Measurements from ENCODE around the gene PIK3C2G.
"Not testable (repeated sequence)": the region's sequence is repeated elsewhere in the genome, so short reads cannot be mapped to it uniquely, and the experiment has no call there.

Gene PIK3C2G

GRCh38 chr12:18242380-18243089 lies 18.8 kb upstream of the PIK3C2G start:
- Histone ChIP-seq H2AK5ac (ENCODE audit: low read length) (no peak overlapping the region), H3K9ac (ENCODE audit: low read length) (no peak overlapping the region), H3K56ac (ENCODE audit: low read length) (no peak overlapping the region), H2BK15ac (replicated peaks; ENCODE audit: low read depth) (peak overlapping the region; percentile 57), H2BK120ac (ENCODE audit: low read depth, low read length) (no peak overlapping the region), H3K36me3 (ENCODE audit: control insufficient read depth, insufficient read depth, low read length) (no peaks in the 10 kb centered on the region), H3K27ac (ENCODE audit: low read depth, low read length) (no peak overlapping the region), H3K4me3 (ENCODE audit: low read length) (no peak overlapping the region), H3K4ac (ENCODE audit: low read depth, low read length) (no peak overlapping the region), H2BK5ac (ENCODE audit: low read length) (no peak overlapping the region), H3K27me3 (ENCODE audit: insufficient read depth, low read length, poor library complexity) (no peaks in the 10 kb centered on the region), H3K4me1 (ENCODE audit: control insufficient read depth, low read depth, low read length) (no peaks in the 10 kb centered on the region), H3K4me2 (ENCODE audit: low read length) (no peak overlapping the region), H3K23ac (ENCODE audit: low read length) (no peak overlapping the region), H3K79me2 (ENCODE audit: control insufficient read depth, insufficient read depth, low read length) (no peaks in the 10 kb centered on the region), H4K8ac (ENCODE audit: low read depth, low read length) (no peak overlapping the region), H3K18ac (ENCODE audit: low read length) (no peak overlapping the region), H3K79me1 (ENCODE audit: low read length) (no peaks in the 10 kb centered on the region), H4K5ac (ENCODE audit: low read length) (no peak overlapping the region)
- WGBS (ENCODE audit: extremely low coverage, insufficient coverage, low lambda C conversion rate) = 100% methylated on average over 1 of the region's 7 CpGs
- DNase-seq = peak; percentile 50

GRCh38 chr12:18243238-18243637 lies 18.1 kb upstream of the PIK3C2G start:
- H2BK15ac ChIP-seq (replicated peaks; ENCODE audit: low read depth) = no peak overlapping the region
- H2AK5ac ChIP-seq (ENCODE audit: low read length) = no peak overlapping the region
- no peak overlapping the region for H3K4me2 ChIP-seq (ENCODE audit: low read length)
- H3K23ac ChIP-seq (ENCODE audit: low read length) = no peak overlapping the region
- H2BK5ac ChIP-seq (ENCODE audit: low read length) = no peak overlapping the region
- no peak overlapping the region for H3K4me3 ChIP-seq (ENCODE audit: low read length)
- no peaks in the 10 kb centered on the region for H3K79me1 ChIP-seq (ENCODE audit: low read length)
- no peak overlapping the region for H4K8ac ChIP-seq (ENCODE audit: low read depth, low read length)
- no peak overlapping the region for H4K5ac ChIP-seq (ENCODE audit: low read length)
- no peak for DNase-seq
- no peak overlapping the region for H2BK120ac ChIP-seq (ENCODE audit: low read depth, low read length)
- H3K36me3 ChIP-seq (ENCODE audit: control insufficient read depth, insufficient read depth, low read length) = no peaks in the 10 kb centered on the region
- no peak overlapping the region for H3K9ac ChIP-seq (ENCODE audit: low read length)
- H3K18ac ChIP-seq (ENCODE audit: low read length) = no peak overlapping the region
- H3K4me1 ChIP-seq (ENCODE audit: control insufficient read depth, low read depth, low read length) = no peaks in the 10 kb centered on the region
- H3K56ac ChIP-seq (ENCODE audit: low read length) = no peak overlapping the region
- H3K27me3 ChIP-seq (ENCODE audit: insufficient read depth, low read length, poor library complexity) = no peaks in the 10 kb centered on the region
- no peak overlapping the region for H3K4ac ChIP-seq (ENCODE audit: low read depth, low read length)
- no peak overlapping the region for H3K27ac ChIP-seq (ENCODE audit: low read depth, low read length)
- no peaks in the 10 kb centered on the region for H3K79me2 ChIP-seq (ENCODE audit: control insufficient read depth, insufficient read depth, low read length)

- no peak overlapping the region for H3K56ac ChIP-seq (ENCODE audit: low read length)
- no peaks in the 10 kb centered on the region for H3K79me2 ChIP-seq (ENCODE audit: control insufficient read depth, insufficient read depth, low read length)
- H3K27ac ChIP-seq (ENCODE audit: low read depth, low read length) = no peak overlapping the region
- no peak overlapping the region for H3K4me3 ChIP-seq (ENCODE audit: low read length)
- no peak overlapping the region for H3K9ac ChIP-seq (ENCODE audit: low read length)
- peak; percentile 21 for DNase-seq
- no peak overlapping the region for H3K4ac ChIP-seq (ENCODE audit: low read depth, low read length)
- no peak overlapping the region for H2AK5ac ChIP-seq (ENCODE audit: low read length)
- no peak overlapping the region for H2BK15ac ChIP-seq (replicated peaks; ENCODE audit: low read depth)
- no CpG with 5 or more reads among the region's 1 CpG for WGBS (ENCODE audit: extremely low coverage, insufficient coverage, low lambda C conversion rate)
- no peaks in the 10 kb centered on the region for H3K27me3 ChIP-seq (ENCODE audit: insufficient read depth, low read length, poor library complexity)
- H2BK5ac ChIP-seq (ENCODE audit: low read length) = no peak overlapping the region
- H4K5ac ChIP-seq (ENCODE audit: low read length) = no peak overlapping the region
- no peak overlapping the region for H2BK120ac ChIP-seq (ENCODE audit: low read depth, low read length)
- H3K4me1 ChIP-seq (ENCODE audit: control insufficient read depth, low read depth, low read length) = no peaks in the 10 kb centered on the region
- no peak overlapping the region for H3K23ac ChIP-seq (ENCODE audit: low read length)
- no peaks in the 10 kb centered on the region for H3K36me3 ChIP-seq (ENCODE audit: control insufficient read depth, insufficient read depth, low read length)
- H3K4me2 ChIP-seq (ENCODE audit: low read length) = no peak overlapping the region
- no peaks in the 10 kb centered on the region for H3K79me1 ChIP-seq (ENCODE audit: low read length)
- no peak overlapping the region for H3K18ac ChIP-seq (ENCODE audit: low read length)
- no peak overlapping the region for H4K8ac ChIP-seq (ENCODE audit: low read depth, low read length)
Observed at GRCh38 chr12:18246066-18246465, 15.3 kb upstream of the PIK3C2G start.

GRCh38 chr12:18250313-18250916 lies 10.9 kb upstream of the PIK3C2G start:
- DNase-seq = peak; percentile 81
- no peak overlapping the region for H3K9ac ChIP-seq (ENCODE audit: low read length)
- H3K79me2 ChIP-seq (ENCODE audit: control insufficient read depth, insufficient read depth, low read length) = no peaks in the 10 kb centered on the region
- H3K18ac ChIP-seq (ENCODE audit: low read length) = no peak overlapping the region
- no peak overlapping the region for H3K27ac ChIP-seq (ENCODE audit: low read depth, low read length)
- H3K4me2 ChIP-seq (ENCODE audit: low read length) = no peak overlapping the region
- no peak overlapping the region for H4K8ac ChIP-seq (ENCODE audit: low read depth, low read length)
- no peak overlapping the region for H2BK5ac ChIP-seq (ENCODE audit: low read length)
- H3K4ac ChIP-seq (ENCODE audit: low read depth, low read length) = no peak overlapping the region
- no peak overlapping the region for H4K5ac ChIP-seq (ENCODE audit: low read length)
- no peak overlapping the region for H3K23ac ChIP-seq (ENCODE audit: low read length)
- WGBS (ENCODE audit: extremely low coverage, insufficient coverage, low lambda C conversion rate) = no CpG with 5 or more reads among the region's 6 CpGs
- no peak overlapping the region for H3K4me3 ChIP-seq (ENCODE audit: low read length)
- no peak overlapping the region for H2AK5ac ChIP-seq (ENCODE audit: low read length)
- no peak overlapping the region for H2BK120ac ChIP-seq (ENCODE audit: low read depth, low read length)
- H3K27me3 ChIP-seq (ENCODE audit: insufficient read depth, low read length, poor library complexity) = no peaks in the 10 kb centered on the region
- H3K36me3 ChIP-seq (ENCODE audit: control insufficient read depth, insufficient read depth, low read length) = no peaks in the 10 kb centered on the region
- no peaks in the 10 kb centered on the region for H3K4me1 ChIP-seq (ENCODE audit: control insufficient read depth, low read depth, low read length)
- no peak overlapping the region for H2BK15ac ChIP-seq (replicated peaks; ENCODE audit: low read depth)
- no peaks in the 10 kb centered on the region for H3K79me1 ChIP-seq (ENCODE audit: low read length)
- no peak overlapping the region for H3K56ac ChIP-seq (ENCODE audit: low read length)

DNA sequence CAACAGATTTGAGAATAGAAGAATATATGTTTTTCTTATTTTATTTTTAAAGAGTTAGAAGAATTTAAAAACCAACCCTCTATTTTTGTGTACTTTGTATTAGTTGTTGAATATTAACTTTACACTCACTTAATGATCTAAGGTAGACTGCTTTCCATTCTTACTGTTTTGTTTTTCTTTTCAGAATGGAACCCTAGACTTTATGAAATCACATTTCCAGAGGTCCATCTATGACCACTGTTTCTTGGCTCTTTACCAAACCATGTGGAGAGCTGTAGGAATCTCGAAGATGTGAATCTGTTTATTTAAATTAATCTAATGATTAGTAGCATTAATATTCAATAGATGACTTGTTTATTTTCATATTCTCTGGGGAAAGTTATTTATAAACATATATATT lies 7.2 kb upstream of the PIK3C2G start:
- Histone ChIP-seq H2BK5ac (ENCODE audit: low read length) (no peak overlapping the region), H2BK120ac (ENCODE audit: low read depth, low read length) (no peak overlapping the region), H3K4me2 (ENCODE audit: low read length) (no peak overlapping the region), H3K27me3 (ENCODE audit: insufficient read depth, low read length, poor library complexity) (no peaks in the 10 kb centered on the region), H4K8ac (ENCODE audit: low read depth, low read length) (no peak overlapping the region), H3K27ac (ENCODE audit: low read depth, low read length) (no peak overlapping the region), H2AK5ac (ENCODE audit: low read length) (no peak overlapping the region), H3K18ac (ENCODE audit: low read length) (no peak overlapping the region), H3K4ac (ENCODE audit: low read depth, low read length) (no peak overlapping the region), H3K4me3 (ENCODE audit: low read length) (no peak overlapping the region), H3K23ac (ENCODE audit: low read length) (no peak overlapping the region), H4K5ac (ENCODE audit: low read length) (no peak overlapping the region), H2BK15ac (replicated peaks; ENCODE audit: low read depth) (no peak overlapping the region), H3K36me3 (ENCODE audit: control insufficient read depth, insufficient read depth, low read length) (no peaks in the 10 kb centered on the region), H3K79me1 (ENCODE audit: low read length) (no peaks in the 10 kb centered on the region), H3K56ac (ENCODE audit: low read length) (no peak overlapping the region), H3K79me2 (ENCODE audit: control insufficient read depth, insufficient read depth, low read length) (no peaks in the 10 kb centered on the region), H3K4me1 (ENCODE audit: control insufficient read depth, low read depth, low read length) (no peaks in the 10 kb centered on the region), H3K9ac (ENCODE audit: low read length) (no peak overlapping the region)
- no peak for DNase-seq
- WGBS (ENCODE audit: extremely low coverage, insufficient coverage, low lambda C conversion rate) = no CpG with 5 or more reads among the region's 1 CpG

- not testable (repeated sequence) for H3K27ac ChIP-seq (ENCODE audit: low read depth, low read length); DNase-seq; H2BK5ac ChIP-seq (ENCODE audit: low read length)
Observed at GRCh38 chr12:18255004-18255403, 6.3 kb upstream of the PIK3C2G start.

More at GRCh38 chr12:18255004-18255403, 6.3 kb upstream of the PIK3C2G start:
- H3K79me1 ChIP-seq (ENCODE audit: low read length); H2AK5ac ChIP-seq (ENCODE audit: low read length); H3K79me2 ChIP-seq (ENCODE audit: control insufficient read depth, insufficient read depth, low read length); H4K5ac ChIP-seq (ENCODE audit: low read length); H3K23ac ChIP-seq (ENCODE audit: low read length); H3K56ac ChIP-seq (ENCODE audit: low read length); H3K4me1 ChIP-seq (ENCODE audit: control insufficient read depth, low read depth, low read length); H3K36me3 ChIP-seq (ENCODE audit: control insufficient read depth, insufficient read depth, low read length); H3K4ac ChIP-seq (ENCODE audit: low read depth, low read length); H3K4me2 ChIP-seq (ENCODE audit: low read length); H3K9ac ChIP-seq (ENCODE audit: low read length); H2BK15ac ChIP-seq (replicated peaks; ENCODE audit: low read depth); H3K18ac ChIP-seq (ENCODE audit: low read length); H2BK120ac ChIP-seq (ENCODE audit: low read depth, low read length); H3K27me3 ChIP-seq (ENCODE audit: insufficient read depth, low read length, poor library complexity); H4K8ac ChIP-seq (ENCODE audit: low read depth, low read length); H3K4me3 ChIP-seq (ENCODE audit: low read length): not testable (repeated sequence)
- no CpG with 5 or more reads among the region's 6 CpGs for WGBS (ENCODE audit: extremely low coverage, insufficient coverage, low lambda C conversion rate)
